Uterus (tissue), 4 donors: ENCODE measurements around the gene UPB1. TPM values are rescaled to one million over a fixed set of nuclear protein-coding genes. Genes with fewer than 3 reads are reported as not detected.

ENCODE experiments used
- DNase-seq, 2 donors: peaks; one replicate each; pipeline ENCODE4 v3.0.0-alpha.2; 2019 to 2020
- H3K27ac ChIP-seq, 2 donors: fragments of 200-600 bp; sonication (generic); 1 replicate in 1 of 2; 2 replicates in 1 of 2; pipeline ENCODE4 v1.5.1; 2016 to 2018
- H3K27me3 ChIP-seq, 2 donors: fragments of 200-600 bp; sonication (generic); one replicate each; pipeline ENCODE4 v1.5.1; 2018 to 2019; ENCODE audit warnings: control low read depth in 1 of 2
- H3K36me3 ChIP-seq, 2 donors: fragments of 200-600 bp; sonication (generic); one replicate each; pipeline ENCODE4 v1.5.1; 2019; ENCODE audit warnings: control low read depth in 1 of 2
- H3K4me1 ChIP-seq, 2 donors: fragments of 200-600 bp; sonication (generic); one replicate each; pipeline ENCODE4 v1.5.1; 2018 to 2019; ENCODE audit warnings: control low read depth in 1 of 2
- H3K4me3 ChIP-seq, 2 donors: fragments of 200-600 bp; sonication (generic); 1 replicate in 1 of 2; 2 replicates in 1 of 2; pipeline ENCODE4 v1.5.1; 2018 to 2019; ENCODE audit warnings: mild to moderate bottlenecking in 1 of 2
- H3K9me3 ChIP-seq, 2 donors: fragments of 200-600 bp; sonication (generic); one replicate each; pipeline ENCODE4 v1.5.1; 2019; ENCODE audit warnings: control low read depth in 1 of 2
- CTCF ChIP-seq, 4 experiments: fragments of 200-600 bp in 2 of 4; fragments of 450-650 bp in 2 of 4; sonication (generic) in 2 of 4; IDR thresholded peaks; one replicate each; pipeline ENCODE4 v1.5.1; 2016 to 2019; ENCODE audit warnings: antibody characterized with exemption in 4 of 4, mild to moderate bottlenecking in 2 of 4, moderate library complexity in 1 of 4
- POLR2A ChIP-seq, 2 donors: fragments of 450-650 bp; IDR thresholded peaks; one replicate each; pipeline ENCODE4 v1.6.1; 2016; ENCODE audit warnings: antibody characterized with exemption in 2 of 2, mild to moderate bottlenecking in 1 of 2, moderate library complexity in 1 of 2
- intact Hi-C: fragments of 100-400 bp; cut with DNase I; formaldehyde crosslinking; loops from one replicate; pipeline ENCODE4 v1.15.1; 2023; ENCODE audit warnings: low total_unique reads
- total RNA-seq, 4 donors: library from RNA; depleted of rRNA in 3 of 4; stranded (reverse); fragments of >200 nt in 3 of 4; gene quantifications; one replicate each; pipeline versions ENCODE4 v1.1.0 to v1.2.4, GENCODE V29; 2014 to 2023
- donor health status: DM: yes; HTN: yes; CAD: no.

UPB1 gene
- total RNA-seq, 4 donors from 2014 or later, result 0.83 to 2.7 TPM; not detected in 2

DNA sequence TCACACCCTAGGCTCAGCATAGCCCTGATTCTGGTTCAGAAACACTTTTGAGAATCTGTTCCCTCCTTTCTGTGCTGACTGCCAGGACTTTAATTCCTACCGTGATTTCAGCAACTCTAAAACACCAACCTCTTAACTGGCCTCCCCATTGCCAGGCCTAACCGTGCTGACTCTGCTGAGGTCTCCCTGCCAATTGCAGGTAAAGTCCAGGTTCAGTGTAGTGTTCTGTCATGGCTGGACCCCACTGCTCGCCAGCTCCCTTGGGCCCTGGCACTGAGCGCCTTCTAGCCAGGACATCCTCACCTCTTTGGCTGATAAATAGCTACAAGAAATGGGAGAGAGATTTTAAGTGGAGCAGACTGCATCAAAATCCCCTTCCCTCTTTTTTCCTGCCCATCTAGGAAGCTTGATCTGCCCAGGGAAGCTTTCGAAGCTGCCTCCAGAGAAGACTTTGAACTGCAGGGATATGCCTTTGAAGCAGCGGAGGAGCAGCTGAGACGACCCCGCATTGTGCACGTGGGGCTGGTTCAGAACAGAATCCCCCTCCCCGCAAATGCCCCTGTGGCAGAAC, 4.7 kb downstream of the UPB1 start:
- H3K4me1 ChIP-seq, result no peaks in the 10 kb centered on the region
- no peak for DNase-seq
- intact Hi-C loops, result no loop called here
- no peaks in the 10 kb centered on the region for H3K27me3 ChIP-seq
- TF ChIP-seq CTCF (IDR thresholded peaks at IDR 0.05) (no peak), POLR2A (IDR thresholded peaks at IDR 0.05) (no peak)
- H3K9me3 ChIP-seq, result no peaks in the 10 kb centered on the region
- no peak overlapping the region for H3K27ac ChIP-seq
- no peak overlapping the region for H3K4me3 ChIP-seq
- no peaks in the 10 kb centered on the region for H3K36me3 ChIP-seq

GRCh38 chr22:24500277-24500820, 5.2 kb downstream of the UPB1 start:
- TF ChIP-seq POLR2A (IDR thresholded peaks at IDR 0.05), result no peak
- no peak for TF ChIP-seq CTCF (IDR thresholded peaks at IDR 0.05)
- H3K36me3 ChIP-seq, result no peaks in the 10 kb centered on the region
- intact Hi-C loops, result no loop called here
- no peaks in the 10 kb centered on the region for H3K9me3 ChIP-seq
- no peak overlapping the region for H3K4me3 ChIP-seq
- no peaks in the 10 kb centered on the region for H3K4me1 ChIP-seq
- H3K27me3 ChIP-seq, result no peaks in the 10 kb centered on the region
- no peak overlapping the region for H3K27ac ChIP-seq
- no peak for DNase-seq

DNA sequence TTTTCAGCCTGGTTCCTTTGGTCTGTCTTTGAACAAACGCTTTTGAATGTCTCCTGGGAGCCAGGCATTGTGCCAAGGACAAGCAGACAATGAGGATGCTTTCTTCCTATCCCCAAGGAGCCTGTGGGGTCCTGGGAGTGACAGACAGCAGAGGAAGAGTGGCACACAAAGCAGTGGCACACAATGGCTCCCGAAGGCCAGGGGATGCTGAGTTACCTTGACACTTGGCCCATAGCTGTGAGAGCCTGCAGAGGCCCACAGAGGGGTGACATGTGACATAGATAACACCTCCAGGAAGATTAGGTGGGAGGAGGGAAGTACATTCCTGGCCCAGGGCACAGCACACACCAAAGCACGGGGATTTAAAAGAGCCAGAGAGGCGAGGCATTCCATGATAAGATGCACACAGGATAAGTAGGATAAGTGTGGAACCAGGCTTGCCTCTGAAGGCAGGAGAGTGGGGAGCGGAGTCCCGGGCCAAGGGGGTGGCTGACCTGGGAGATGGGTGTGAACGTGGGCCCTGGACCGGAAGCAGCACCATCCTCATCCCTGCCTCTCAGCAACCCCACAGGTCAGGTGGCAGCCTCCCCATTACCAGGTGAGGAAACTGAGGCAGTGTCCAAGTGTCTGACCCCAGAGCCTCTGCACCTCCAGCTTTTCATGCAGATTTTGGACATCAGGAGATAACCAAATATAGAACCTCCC, 6.3 kb downstream of the UPB1 start:
- H3K36me3 ChIP-seq, result no peaks in the 10 kb centered on the region
- intact Hi-C loops, result no loop called here
- DNase-seq, result no peak
- TF ChIP-seq CTCF (IDR thresholded peaks at IDR 0.05), result no peak
- TF ChIP-seq POLR2A (IDR thresholded peaks at IDR 0.05), result no peak
- H3K27me3 ChIP-seq, result no peaks in the 10 kb centered on the region
- no peaks in the 10 kb centered on the region for H3K9me3 ChIP-seq
- H3K4me3 ChIP-seq, result no peak overlapping the region
- H3K4me1 ChIP-seq, result no peaks in the 10 kb centered on the region
- H3K27ac ChIP-seq, result no peak overlapping the region

- no peaks in the 10 kb centered on the region for H3K27me3 ChIP-seq
- DNase-seq, result no peak
- intact Hi-C loops, result no loop called here
- no peak overlapping the region for H3K4me3 ChIP-seq
- no peaks in the 10 kb centered on the region for H3K9me3 ChIP-seq
- H3K4me1 ChIP-seq, result no peaks in the 10 kb centered on the region
- no peaks in the 10 kb centered on the region for H3K36me3 ChIP-seq
- no peak overlapping the region for H3K27ac ChIP-seq
- TF ChIP-seq POLR2A (IDR thresholded peaks at IDR 0.05) (no peak), CTCF (IDR thresholded peaks at IDR 0.05) (no peak)
Measured at GRCh38 chr22:24502034-24502433, 6.9 kb downstream of the UPB1 start.

DNA sequence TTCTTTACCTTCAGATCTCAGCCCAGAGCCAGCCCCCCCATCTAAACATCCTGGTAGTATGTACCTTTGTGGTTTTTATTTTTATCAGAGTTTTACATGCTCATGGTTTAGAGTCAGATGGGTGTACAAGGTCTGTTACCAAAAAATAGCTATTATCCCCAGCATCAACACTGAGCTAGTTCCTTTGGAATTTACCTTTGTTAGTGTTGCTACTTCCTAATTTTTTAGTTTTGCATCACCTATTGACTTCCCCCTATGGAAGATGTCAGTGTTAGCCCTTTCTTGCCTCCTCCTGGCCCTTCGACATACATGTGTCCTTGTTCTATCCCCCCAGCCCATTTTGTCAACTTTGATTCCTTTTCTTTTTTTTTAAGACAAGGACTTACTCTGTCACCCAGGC, 7.4 kb downstream of the UPB1 start:
- intact Hi-C loops, result no loop called here
- H3K4me1 ChIP-seq, result no peaks in the 10 kb centered on the region
- H3K36me3 ChIP-seq, result no peaks in the 10 kb centered on the region
- no peaks in the 10 kb centered on the region for H3K27me3 ChIP-seq
- H3K4me3 ChIP-seq, result no peak overlapping the region
- no peaks in the 10 kb centered on the region for H3K9me3 ChIP-seq
- TF ChIP-seq CTCF (IDR thresholded peaks at IDR 0.05), result no peak
- no peak for TF ChIP-seq POLR2A (IDR thresholded peaks at IDR 0.05)
- H3K27ac ChIP-seq, result no peak overlapping the region
- DNase-seq, result no peak
